Endothelial cell of umbilical vein (primary cell): ENCODE results near the gene SDHAF2.

Source experiments
- CTCF ChIP-seq, 2 donors: IDR thresholded peaks; 1 replicate in 1 of 2; 2 replicates in 1 of 2; pipeline ENCODE4 v1.5.1; 2011; ENCODE audit warnings: low read length in 2 of 2, mild to moderate bottlenecking in 2 of 2, moderate library complexity in 2 of 2, control low read depth in 1 of 2, inconsistent platforms in 1 of 2, low read depth in 1 of 2; ENCODE audit not compliant: insufficient read depth in 1 of 2; ENCODE audit errors: extremely low read depth in 1 of 2
- EZH2 ChIP-seq: IDR thresholded peaks from 2 replicates; pipeline ENCODE4 v1.6.1; 2012; ENCODE audit warnings: borderline replicate concordance, low read depth, mild to moderate bottlenecking, moderate library complexity, low read length, inconsistent platforms; ENCODE audit not compliant: severe bottlenecking
- GATA2 ChIP-seq: IDR thresholded peaks from 2 replicates; pipeline ENCODE4 v1.7.0; 2011; ENCODE audit warnings: low read depth, mild to moderate bottlenecking, moderate library complexity, mixed read lengths, low read length; ENCODE audit not compliant: insufficient read length, insufficient read depth
- JUN ChIP-seq: IDR thresholded peaks from 2 replicates; pipeline ENCODE4 v1.6.1; 2011; ENCODE audit warnings: borderline replicate concordance, low read depth; ENCODE audit not compliant: insufficient read length, insufficient read depth
- MAX ChIP-seq: IDR thresholded peaks from 2 replicates; pipeline ENCODE4 v1.6.1; 2011; ENCODE audit not compliant: insufficient read depth, insufficient read length
- MYC ChIP-seq: IDR thresholded peaks from one replicate; pipeline ENCODE4 v1.6.1; 2011; ENCODE audit warnings: mild to moderate bottlenecking, low read depth, low read length
- POLR2A ChIP-seq: IDR thresholded peaks from 2 replicates; pipeline ENCODE4 v1.6.1; 2012; ENCODE audit warnings: low read depth, mild to moderate bottlenecking, control low read depth, low read length
- POLR2AphosphoS5 ChIP-seq: IDR thresholded peaks from 2 replicates; pipeline ENCODE4 v1.6.1; 2012; ENCODE audit warnings: low read depth, mild to moderate bottlenecking, control low read depth, low read length, moderate library complexity; ENCODE audit not compliant: insufficient read depth

GRCh38 chr11:61415381-61415780 is 14.5 kb upstream of the SDHAF2 start:
- TF ChIP-seq MYC (no peak), CTCF (IDR thresholded peaks at IDR 0.05; ENCODE audit: extremely low read depth in 1 of 2, insufficient read depth in 1 of 2, low read depth in 1 of 2, low read length in 2 of 2) (no peak), POLR2AphosphoS5 (no peak), POLR2A (no peak), GATA2 (no peak), JUN (no peak), MAX (no peak), EZH2 (no peak)
